ENCODE results near the gene PRKAB1. TPM values are rescaled to one million over a fixed set of nuclear protein-coding genes. Genes with fewer than 3 reads are reported as not detected.

Gene PRKAB1
- total RNA-seq, 2 donors from 2014 or later = 28.8 to 32.0 TPM

- H3K27me3 ChIP-seq (ENCODE audit: control insufficient read depth, insufficient read depth, low read length, poor library complexity, severe bottlenecking) = no peaks in the 10 kb centered on the region
- peak overlapping the region; percentile 87 for H3K27ac Mint-ChIP-seq
- H3K27ac ChIP-seq (ENCODE audit: low read depth, low read length) = peak overlapping the region; percentile 78
- no peaks in the 10 kb centered on the region for H3K9me3 Mint-ChIP-seq
- 3 to 6% methylated on average over 12 to 14 of the region's 14 CpGs for WGBS, 2 experiments (ENCODE audit: insufficient coverage in 1 of 2, insufficient read length in 1 of 2)
- H3K4me3 Mint-ChIP-seq = peak overlapping the region; percentile 91
- peak overlapping the region; percentile 98 for H3K4me3 ChIP-seq (ENCODE audit: low read length)
- peak overlapping the region; percentile 84 for H3K9ac ChIP-seq (ENCODE audit: extremely low read depth, low read length, poor library complexity, severe bottlenecking)
- no peaks in the 10 kb centered on the region for H3K9me3 ChIP-seq (ENCODE audit: control insufficient read depth, low read length)
- no peaks in the 10 kb centered on the region for H3K27me3 Mint-ChIP-seq (ENCODE audit: insufficient read depth)
- TF ChIP-seq, protein P1, sequence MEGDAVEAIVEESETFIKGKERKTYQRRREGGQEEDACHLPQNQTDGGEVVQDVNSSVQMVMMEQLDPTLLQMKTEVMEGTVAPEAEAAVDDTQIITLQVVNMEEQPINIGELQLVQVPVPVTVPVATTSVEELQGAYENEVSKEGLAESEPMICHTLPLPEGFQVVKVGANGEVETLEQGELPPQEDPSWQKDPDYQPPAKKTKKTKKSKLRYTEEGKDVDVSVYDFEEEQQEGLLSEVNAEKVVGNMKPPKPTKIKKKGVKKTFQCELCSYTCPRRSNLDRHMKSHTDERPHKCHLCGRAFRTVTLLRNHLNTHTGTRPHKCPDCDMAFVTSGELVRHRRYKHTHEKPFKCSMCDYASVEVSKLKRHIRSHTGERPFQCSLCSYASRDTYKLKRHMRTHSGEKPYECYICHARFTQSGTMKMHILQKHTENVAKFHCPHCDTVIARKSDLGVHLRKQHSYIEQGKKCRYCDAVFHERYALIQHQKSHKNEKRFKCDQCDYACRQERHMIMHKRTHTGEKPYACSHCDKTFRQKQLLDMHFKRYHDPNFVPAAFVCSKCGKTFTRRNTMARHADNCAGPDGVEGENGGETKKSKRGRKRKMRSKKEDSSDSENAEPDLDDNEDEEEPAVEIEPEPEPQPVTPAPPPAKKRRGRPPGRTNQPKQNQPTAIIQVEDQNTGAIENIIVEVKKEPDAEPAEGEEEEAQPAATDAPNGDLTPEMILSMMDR (conservative IDR thresholded peaks at IDR 0.05) = no peak
- H3K4me1 ChIP-seq (ENCODE audit: control insufficient read depth, insufficient read depth, low read length) = peaks cover 14% of the 10 kb centered on the region
- H3K36me3 ChIP-seq (ENCODE audit: control insufficient read depth, insufficient read depth, low read length) = peaks cover 35% of the 10 kb centered on the region
- H3K36me3 Mint-ChIP-seq (ENCODE audit: low read depth) = peaks cover 38% of the 10 kb centered on the region
- H3K4me1 Mint-ChIP-seq = peaks cover 28% of the 10 kb centered on the region
- DNase-seq = no peak
Measured at GRCh38 chr12:119668324-119668841, 450 bp downstream of the PRKAB1 start.

GRCh38 chr12:119669744-119670472, 2.0 kb downstream of the PRKAB1 start:
- Mint-ChIP-seq H3K27ac (peak overlapping the region; percentile 20), H3K4me1 (peaks cover 28% of the 10 kb centered on the region), H3K36me3 (ENCODE audit: low read depth) (peaks cover 52% of the 10 kb centered on the region), H3K4me3 (peak overlapping the region; percentile 91), H3K27me3 (ENCODE audit: insufficient read depth) (no peaks in the 10 kb centered on the region), H3K9me3 (no peaks in the 10 kb centered on the region)
- Histone ChIP-seq H3K27me3 (ENCODE audit: control insufficient read depth, insufficient read depth, low read length, poor library complexity, severe bottlenecking) (no peaks in the 10 kb centered on the region), H3K9ac (ENCODE audit: extremely low read depth, low read length, poor library complexity, severe bottlenecking) (no peak overlapping the region), H3K9me3 (ENCODE audit: control insufficient read depth, low read length) (no peaks in the 10 kb centered on the region), H3K4me1 (ENCODE audit: control insufficient read depth, insufficient read depth, low read length) (peaks cover 12% of the 10 kb centered on the region), H3K27ac (ENCODE audit: low read depth, low read length) (no peak overlapping the region), H3K36me3 (ENCODE audit: control insufficient read depth, insufficient read depth, low read length) (peaks cover 51% of the 10 kb centered on the region), H3K4me3 (ENCODE audit: low read length) (peak overlapping the region; percentile 69)
- DNase-seq = no peak
- 92 to 94% methylated on average over 6 to 10 of the region's 11 CpGs for WGBS, 2 experiments (ENCODE audit: insufficient coverage in 1 of 2, insufficient read length in 1 of 2)
- TF ChIP-seq, protein P1 (conservative IDR thresholded peaks at IDR 0.05) = no peak

GRCh38 chr12:119671070-119671469, 3.1 kb downstream of the PRKAB1 start:
- Mint-ChIP-seq H3K27me3 (ENCODE audit: insufficient read depth) (no peaks in the 10 kb centered on the region), H3K4me1 (peaks cover 28% of the 10 kb centered on the region), H3K4me3 (no peak overlapping the region), H3K36me3 (ENCODE audit: low read depth) (peaks cover 64% of the 10 kb centered on the region), H3K9me3 (no peaks in the 10 kb centered on the region), H3K27ac (no peak overlapping the region)
- Histone ChIP-seq H3K36me3 (ENCODE audit: control insufficient read depth, insufficient read depth, low read length) (peaks cover 62% of the 10 kb centered on the region), H3K27me3 (ENCODE audit: control insufficient read depth, insufficient read depth, low read length, poor library complexity, severe bottlenecking) (no peaks in the 10 kb centered on the region), H3K4me3 (ENCODE audit: low read length) (no peak overlapping the region), H3K9ac (ENCODE audit: extremely low read depth, low read length, poor library complexity, severe bottlenecking) (no peak overlapping the region), H3K9me3 (ENCODE audit: control insufficient read depth, low read length) (no peaks in the 10 kb centered on the region), H3K4me1 (ENCODE audit: control insufficient read depth, insufficient read depth, low read length) (peaks cover 4% of the 10 kb centered on the region), H3K27ac (ENCODE audit: low read depth, low read length) (no peak overlapping the region)
- TF ChIP-seq, protein P1 (conservative IDR thresholded peaks at IDR 0.05) = no peak
- WGBS, 2 experiments (ENCODE audit: insufficient coverage in 1 of 2, insufficient read length in 1 of 2) = 82 to 92% methylated on average over 3 of the region's 3 CpGs
- no peak for DNase-seq
